SK-N-SH (cell line): ENCODE data around the gene VIPR2. TPM values are rescaled to one million over a fixed set of nuclear protein-coding genes. Genes with fewer than 3 reads are reported as not detected.

Experiments
- CTCF ChIA-PET: fragments of 300-600, 350-600 bp; formaldehyde crosslinking; extraction: SDS; loops from one replicate; lab custom pipeline; 2021; lab: Yijun Ruan, JAX
- POLR2A ChIA-PET: fragments of 350-600 bp; sonication (Branson Sonifier 250); formaldehyde crosslinking; extraction: SDS; loops from one replicate; lab custom pipeline; 2020; ENCODE audit warnings: antibody characterized with exemption, inconsistent platforms; lab: Yijun Ruan, JAX
- DNase-seq: peaks from one replicate; pipeline ENCODE4 v3.0.0; 2012
- H2AFZ ChIP-seq: fragments of 200-600 bp; sonication (generic); 2 replicates; pipeline ENCODE4 v1.8.1; 2016; ENCODE audit warnings: antibody characterized with exemption, mild to moderate bottlenecking, low read depth
- H3F3A ChIP-seq: fragments of 200-600 bp; sonication (generic); replicated peaks from 2 replicates; pipeline ENCODE3; 2016; ENCODE audit warnings: antibody characterized with exemption, mild to moderate bottlenecking; ENCODE audit not compliant: insufficient read depth
- H3K27ac ChIP-seq, 2 experiments: fragments of 200-500 bp in 1 of 2; fragments of 200-600 bp in 1 of 2; sonication (Bioruptor generic) in 1 of 2; sonication (generic), shearing (Covaris generic) in 1 of 2; 2 replicates each; pipeline versions ENCODE4 v1.5.1 to v1.6.1; 2014 to 2016; ENCODE audit warnings: low read depth in 2 of 2, inconsistent platforms in 1 of 2, low read length in 1 of 2, mild to moderate bottlenecking in 1 of 2, mixed read lengths in 1 of 2
- H3K27me3 ChIP-seq: fragments of 200-600 bp; sonication (generic), shearing (Covaris generic); 2 replicates; pipeline ENCODE4 v1.6.1; 2016; ENCODE audit warnings: mixed run types; ENCODE audit not compliant: insufficient read depth
- H3K36me3 ChIP-seq, 2 experiments: fragments of 200-500 bp in 1 of 2; fragments of 200-600 bp in 1 of 2; sonication (Bioruptor generic) in 1 of 2; sonication (generic) in 1 of 2; replicated peaks in 1 of 2; 2 replicates each; pipeline versions ENCODE3 to v1.5.1; 2014 to 2016; ENCODE audit warnings: low read length in 1 of 2, mild to moderate bottlenecking in 1 of 2; ENCODE audit not compliant: insufficient read depth in 2 of 2, control insufficient read depth in 1 of 2
- H3K4me1 ChIP-seq, 2 experiments: fragments of 200-500 bp in 1 of 2; fragments of 200-600 bp in 1 of 2; sonication (Bioruptor generic) in 1 of 2; sonication (generic), shearing (Covaris generic) in 1 of 2; 2 replicates each; pipeline versions ENCODE4 v1.5.1 to v1.6.1; 2014 to 2016; ENCODE audit warnings: low read depth in 1 of 2, low read length in 1 of 2, mixed run types in 1 of 2; ENCODE audit not compliant: insufficient read depth in 2 of 2, control insufficient read depth in 1 of 2
- H3K4me2 ChIP-seq: fragments of 200-600 bp; sonication (generic), shearing (Covaris generic); 2 replicates; pipeline ENCODE4 v1.6.1; 2017; ENCODE audit warnings: mixed run types
- H3K4me3 ChIP-seq, 2 experiments: fragments of 200-500 bp in 1 of 2; fragments of 200-600 bp in 1 of 2; sonication (Bioruptor generic) in 1 of 2; sonication (generic), shearing (Covaris generic) in 1 of 2; 2 replicates each; pipeline versions ENCODE4 v1.5.1 to v1.8.1; 2014 to 2016; ENCODE audit warnings: low read depth in 2 of 2, inconsistent platforms in 1 of 2, low read length in 1 of 2, mild to moderate bottlenecking in 1 of 2, mixed read lengths in 1 of 2, moderate library complexity in 1 of 2
- H3K79me2 ChIP-seq: fragments of 200-600 bp; sonication (generic); 2 replicates; pipeline ENCODE4 v1.8.1; 2017; ENCODE audit warnings: mild to moderate bottlenecking; ENCODE audit not compliant: insufficient read depth
- H3K9ac ChIP-seq: fragments of 200-600 bp; sonication (generic); 2 replicates; pipeline ENCODE4 v1.6.1; 2017; ENCODE audit warnings: mixed run types
- H3K9me2 ChIP-seq: fragments of 200-600 bp; sonication (generic); 2 replicates; pipeline ENCODE4 v1.6.1; 2017; ENCODE audit warnings: mixed run types
- H3K9me3 ChIP-seq: fragments of 200-600 bp; sonication (generic); 2 replicates; pipeline ENCODE4 v1.6.1; 2017; ENCODE audit warnings: mixed run types, mild to moderate bottlenecking, moderate library complexity
- H4K20me1 ChIP-seq: fragments of 200-600 bp; sonication (generic); 2 replicates; pipeline ENCODE4 v1.6.1; 2017; ENCODE audit warnings: mild to moderate bottlenecking, mixed run types; ENCODE audit not compliant: insufficient read depth
- EP300 ChIP-seq, 2 experiments: IDR thresholded peaks; 2 replicates each; pipeline versions ENCODE4 v1.4.0 to v1.6.1; 2012; ENCODE audit warnings: borderline replicate concordance in 1 of 2, low read depth in 1 of 2, low read length in 1 of 2
- EZH2phosphoT487 ChIP-seq: fragments of 200-600 bp; sonication (generic); IDR thresholded peaks from 2 replicates; pipeline ENCODE4 v1.6.1; 2017; ENCODE audit warnings: low read depth, mixed run types, mild to moderate bottlenecking, antibody characterized with exemption, moderate library complexity, borderline replicate concordance
- FOSL2 ChIP-seq: IDR thresholded peaks from 2 replicates; pipeline ENCODE4 v1.4.0; 2012; ENCODE audit warnings: low read depth, mild to moderate bottlenecking, moderate library complexity, borderline replicate concordance
- FOXJ3 ChIP-seq: sonication (generic); formaldehyde crosslinking; IDR thresholded peaks from 2 replicates; pipeline ENCODE4 v1.5.1; 2020; ENCODE audit warnings: mild to moderate bottlenecking, missing genetic modification reagents
- FOXM1 ChIP-seq: IDR thresholded peaks from 2 replicates; pipeline ENCODE4 v1.4.0; 2012; ENCODE audit warnings: low read depth, mild to moderate bottlenecking
- GABPA ChIP-seq: IDR thresholded peaks from 2 replicates; pipeline ENCODE4 v1.4.0; 2012; ENCODE audit warnings: low read depth, mild to moderate bottlenecking
- MEF2A ChIP-seq: IDR thresholded peaks from 2 replicates; pipeline ENCODE4 v1.4.0; 2012; ENCODE audit warnings: low read depth, borderline replicate concordance
- MXI1 ChIP-seq: IDR thresholded peaks from 2 replicates; pipeline ENCODE4 v1.6.1; 2012; ENCODE audit warnings: mild to moderate bottlenecking, low read depth, low read length, improper control_type of control experiment
- NFIC ChIP-seq: IDR thresholded peaks from 2 replicates; pipeline ENCODE4 v1.4.0; 2012; ENCODE audit warnings: borderline replicate concordance
- RAD21 ChIP-seq: IDR thresholded peaks from 2 replicates; pipeline ENCODE4 v1.6.1; 2012; ENCODE audit warnings: mild to moderate bottlenecking, low read length
- RCOR1 ChIP-seq: fragments of 150-350 bp; IDR thresholded peaks from 2 replicates; pipeline ENCODE4 v1.6.1; 2017; ENCODE audit warnings: antibody characterized with exemption, low read length
- SIN3A ChIP-seq: IDR thresholded peaks from 2 replicates; pipeline ENCODE4 v1.6.1; 2012; ENCODE audit warnings: low read depth, mild to moderate bottlenecking, low read length, moderate library complexity, borderline replicate concordance
- TAF1 ChIP-seq: IDR thresholded peaks from 2 replicates; pipeline ENCODE4 v1.6.1; 2012; ENCODE audit warnings: low read depth, mild to moderate bottlenecking, low read length, moderate library complexity, borderline replicate concordance
- TCF12 ChIP-seq: IDR thresholded peaks from 2 replicates; pipeline ENCODE4 v1.4.0; 2012
- USF2 ChIP-seq: fragments of 150-350 bp; IDR thresholded peaks from 2 replicates; pipeline ENCODE4 v1.6.1; 2017; ENCODE audit warnings: antibody characterized with exemption, low read length, low read depth, borderline replicate concordance
- YY1 ChIP-seq: IDR thresholded peaks from 2 replicates; pipeline ENCODE4 v1.4.0; 2012; ENCODE audit warnings: low read depth, mild to moderate bottlenecking
- ZBTB33 ChIP-seq: IDR thresholded peaks from 2 replicates; pipeline ENCODE4 v1.4.0; 2012; ENCODE audit warnings: low read depth, borderline replicate concordance
- WGBS: methylation state at CpG from one replicate; pipeline ENCODE4 v1.1.6; 2017; ENCODE audit warnings: low lambda C conversion rate; 5-methylcytosine and 5-hydroxymethylcytosine counted together
- polyA plus RNA-seq, 3 experiments: library from polyadenylated mRNA; depleted of rRNA; stranded (reverse); fragments of >200 nt; gene quantifications; 2 replicates each; pipeline ENCODE4 v1.2.3, GENCODE V29; 2012
- TF ChIP-seq, protein P1 (sequence below): IDR thresholded peaks from 2 replicates; pipeline ENCODE4; 2012

Gene VIPR2
- polyA plus RNA-seq, 1 of the 3 experiments (the other 2 are of a cell fraction): not detected

DNA sequence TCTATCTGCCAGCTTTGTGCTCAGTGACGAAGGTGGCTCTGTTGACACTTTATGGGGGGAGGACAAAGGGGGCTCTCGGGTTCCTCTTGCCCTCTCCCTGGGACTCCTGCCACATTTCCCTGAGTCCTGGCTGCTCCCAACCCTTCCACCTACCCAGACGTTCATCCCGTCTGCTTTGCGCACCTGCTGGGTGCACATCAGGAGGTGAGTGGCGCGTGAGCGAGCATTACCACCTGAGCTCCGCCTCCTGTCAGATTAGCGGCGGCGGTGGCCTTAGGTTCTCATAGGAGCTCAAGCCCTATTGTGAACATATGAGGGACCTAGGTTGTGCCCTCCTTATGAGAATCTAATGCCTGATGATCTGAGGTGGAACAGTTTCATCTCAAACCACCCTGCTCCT lies 151.1 kb downstream of the VIPR2 start:
- H3K79me2 ChIP-seq: no peaks in the 10 kb centered on the region
- H3K4me3 ChIP-seq: no peak overlapping the region
- H2AFZ ChIP-seq: no peak overlapping the region
- no peak overlapping the region for H3K27ac ChIP-seq
- no peak overlapping the region for H3K4me2 ChIP-seq
- H3K4me1 ChIP-seq: peaks cover 0 to 6% of the 10 kb centered on the region in 2 experiments; a peak in 1 of 4 replicates
- H3K9me2 ChIP-seq: no peaks in the 10 kb centered on the region
- H3K27me3 ChIP-seq: peaks cover 14% of the 10 kb centered on the region; the same call in 1 of the 2 replicates
- POLR2A ChIA-PET: no interaction called here
- no peaks in the 10 kb centered on the region for H3K36me3 ChIP-seq
- CTCF ChIA-PET: interaction anchor here (4.3 kb wide), 1 partner anchor 17 kb away, joined by 31 read pairs; no protein-coding TSS in a partner anchor
- no peaks in the 10 kb centered on the region for H3K9me3 ChIP-seq
- 68% methylated on average over 12 of the region's 12 CpGs for WGBS
- no peaks in the 10 kb centered on the region for H4K20me1 ChIP-seq
- TF ChIP-seq FOXJ3 (CRISPR knock-in tag): no peak
- TF ChIP-seq YY1: no peak
- TF ChIP-seq FOSL2: no peak
- TF ChIP-seq TAF1: no peak
- no peak for DNase-seq
- no peaks in the 10 kb centered on the region for H3F3A ChIP-seq
- no peak overlapping the region for H3K9ac ChIP-seq

- no peaks in the 10 kb centered on the region for H3K79me2 ChIP-seq
- H3K27ac ChIP-seq: no peak overlapping the region
- peaks cover 14% of the 10 kb centered on the region; the same call in 1 of the 2 replicates for H3K27me3 ChIP-seq
- H3K4me2 ChIP-seq: no peak overlapping the region
- no peak for TF ChIP-seq RCOR1
- TF ChIP-seq, protein P1, sequence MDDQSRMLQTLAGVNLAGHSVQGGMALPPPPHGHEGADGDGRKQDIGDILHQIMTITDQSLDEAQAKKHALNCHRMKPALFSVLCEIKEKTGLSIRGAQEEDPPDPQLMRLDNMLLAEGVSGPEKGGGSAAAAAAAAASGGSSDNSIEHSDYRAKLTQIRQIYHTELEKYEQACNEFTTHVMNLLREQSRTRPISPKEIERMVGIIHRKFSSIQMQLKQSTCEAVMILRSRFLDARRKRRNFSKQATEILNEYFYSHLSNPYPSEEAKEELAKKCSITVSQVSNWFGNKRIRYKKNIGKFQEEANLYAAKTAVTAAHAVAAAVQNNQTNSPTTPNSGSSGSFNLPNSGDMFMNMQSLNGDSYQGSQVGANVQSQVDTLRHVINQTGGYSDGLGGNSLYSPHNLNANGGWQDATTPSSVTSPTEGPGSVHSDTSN: no peak
- no peak for TF ChIP-seq GABPA
- TF ChIP-seq FOSL2: no peak
- TF ChIP-seq NFIC: no peak
- TF ChIP-seq RAD21: no peak
- TF ChIP-seq EP300 (IDR thresholded peaks at IDR 0.05; ENCODE audit: borderline replicate concordance in 1 of 2, low read depth in 1 of 2, low read length in 1 of 2): no peak
- no peak for TF ChIP-seq MXI1
- no peak for TF ChIP-seq TAF1
- no peak for TF ChIP-seq EZH2phosphoT487
- no peak for TF ChIP-seq ZBTB33
- no peak for TF ChIP-seq USF2
- no peak for TF ChIP-seq MEF2A
- TF ChIP-seq FOXM1: no peak
- TF ChIP-seq TCF12: no peak
- no peak for TF ChIP-seq SIN3A
- H3F3A ChIP-seq: no peaks in the 10 kb centered on the region
- no peak overlapping the region for H3K9ac ChIP-seq
- 11% methylated on average over 21 of the region's 28 CpGs for whole genome bisulfite sequencing
- no peaks in the 10 kb centered on the region for H3K9me3 ChIP-seq
- peaks cover 0 to 6% of the 10 kb centered on the region in 2 experiments; a peak in 1 of 4 replicates for H3K4me1 ChIP-seq
- no peak overlapping the region for H2AFZ ChIP-seq
- H3K36me3 ChIP-seq: no peaks in the 10 kb centered on the region
- H3K4me3 ChIP-seq: no peak overlapping the region
- H3K9me2 ChIP-seq: no peaks in the 10 kb centered on the region
- H4K20me1 ChIP-seq: no peaks in the 10 kb centered on the region
- no peak for DNase-seq
- POLR2A ChIA-PET: no interaction called here
- CTCF ChIA-PET: interaction anchor here (0.7 to 4.3 kb wide), 5 partner anchors 13 to 428 kb away, joined by 3 to 31 read pairs (median 3); no protein-coding TSS in a partner anchor
Measured at GRCh38 chr7:158992759-158993158, 151.9 kb downstream of the VIPR2 start.
